HepG2 (cell line): ENCODE measurements around the gene C21orf58. TPM values are rescaled to one million over a fixed set of nuclear protein-coding genes. Genes with fewer than 3 reads are reported as not detected.

Experiments used
- ATAC-seq: fragments of 200-7000 bp; cut with Tn5 transposase; 3 replicates; pipeline ENCODE4 v1.9.1; 2020; ENCODE audit warnings: mild to moderate bottlenecking, moderate library complexity
- BruUV-seq: library from RNA; stranded (reverse); fragments of 400-500 nt; replicated peaks from 2 replicates; lab custom pipeline; 2021; lab: Mats Ljungman, UMichigan
- CTCF ChIA-PET: fragments of 300-600 bp; formaldehyde crosslinking; extraction: SDS; loops from one replicate; lab custom pipeline; 2021; ENCODE audit warnings: low total read pairs, inconsistent platforms, low intra/inter-chr PET ratio; lab: Yijun Ruan, JAX
- POLR2A ChIA-PET: fragments of 350-600 bp; sonication (Branson Sonifier 250); formaldehyde crosslinking; loops from one replicate; lab custom pipeline; 2020; ENCODE audit warnings: antibody characterized with exemption, inconsistent platforms; lab: Yijun Ruan, JAX
- DNase-seq: peaks from one replicate; pipeline ENCODE4 v3.0.0-alpha.2; 2015; ENCODE audit warnings: low spot score
- FAIRE-seq: peaks from 3 replicates; lab custom pipeline; 2011; peaks lifted over from hg19 to GRCh38; lab: Jason Lieb, UNC
- H2AFZ ChIP-seq: one replicate; pipeline ENCODE4 v1.6.1; 2011; ENCODE audit warnings: low read length, inconsistent platforms
- H3K27ac ChIP-seq: fragments of 300-600 bp; 3 replicates; pipeline ENCODE4 v1.8.0; 2011; ENCODE audit warnings: mixed run types, mild to moderate bottlenecking, mixed read lengths, low read length, inconsistent platforms; ENCODE audit not compliant: insufficient read depth; ENCODE audit errors: extremely low read length
- H3K27me3 ChIP-seq, 2 experiments: fragments of 200-600 bp in 1 of 2; 2 replicates in 1 of 2; 3 replicates in 1 of 2; pipeline versions ENCODE4 v1.6.0 to v1.8.0; 2011; ENCODE audit warnings: low read length in 2 of 2, mild to moderate bottlenecking in 2 of 2, moderate library complexity in 2 of 2, inconsistent platforms in 1 of 2; ENCODE audit not compliant: insufficient read depth in 2 of 2, control insufficient read depth in 1 of 2
- H3K36me3 ChIP-seq, 2 experiments: fragments of 200-600 bp in 1 of 2; replicated peaks in 1 of 2; 2 replicates in 1 of 2; 3 replicates in 1 of 2; pipeline versions ENCODE4 v1.5.1 to v1.8.0; 2011; ENCODE audit warnings: low read length in 2 of 2, inconsistent platforms in 1 of 2; ENCODE audit not compliant: insufficient read depth in 2 of 2, control insufficient read depth in 1 of 2
- H3K4me1 ChIP-seq: 2 replicates; pipeline ENCODE4 v1.5.1; 2012; ENCODE audit warnings: low read length, inconsistent platforms; ENCODE audit not compliant: insufficient read depth
- H3K4me2 ChIP-seq: 2 replicates; pipeline ENCODE4 v1.6.0; 2011; ENCODE audit warnings: low read depth, low read length, inconsistent platforms
- H3K4me3 ChIP-seq, 3 experiments: fragments of 200-600 bp in 1 of 3; sonication (generic), shearing (Covaris generic) in 1 of 3; replicated peaks in 1 of 3; 2 replicates each; pipeline ENCODE4 v1.5.1; 2011 to 2016; ENCODE audit warnings: low read length in 3 of 3, inconsistent platforms in 2 of 3, low read depth in 2 of 3, mild to moderate bottlenecking in 2 of 3, control low read depth in 1 of 3, mixed read lengths in 1 of 3; ENCODE audit not compliant: insufficient read depth in 1 of 3
- H3K79me2 ChIP-seq: one replicate; pipeline ENCODE4 v1.6.1; 2011; ENCODE audit warnings: low read length, inconsistent platforms; ENCODE audit not compliant: insufficient read depth
- H3K9ac ChIP-seq: 2 replicates; pipeline ENCODE4 v1.6.0; 2011; ENCODE audit warnings: mild to moderate bottlenecking, low read depth, low read length, inconsistent platforms; ENCODE audit not compliant: insufficient read depth
- H3K9me3 ChIP-seq: 2 replicates; pipeline ENCODE4 v1.5.1; 2012; ENCODE audit warnings: mild to moderate bottlenecking, low read length
- H4K20me1 ChIP-seq: 2 replicates; pipeline ENCODE4 v1.6.0; 2011; ENCODE audit warnings: inconsistent platforms, mild to moderate bottlenecking, low read length, moderate library complexity; ENCODE audit not compliant: insufficient read depth
- MTA3 ChIP-seq: sonication (generic); formaldehyde crosslinking; IDR thresholded peaks from 2 replicates; pipeline ENCODE4 v1.4.0; 2020; ENCODE audit warnings: missing genetic modification reagents
- MTERF4 ChIP-seq: sonication (generic); formaldehyde crosslinking; IDR thresholded peaks from 2 replicates; pipeline ENCODE4 v1.8.0; 2023; ENCODE audit warnings: mild to moderate bottlenecking, missing genetic modification reagents
- PAF1 ChIP-seq: IDR thresholded peaks from 2 replicates; pipeline ENCODE4 v1.6.1; 2016; ENCODE audit warnings: missing genetic modification reagents, missing compliant biosample characterization
- PBX2 ChIP-seq: IDR thresholded peaks from 2 replicates; pipeline ENCODE4 v1.6.1; 2016; ENCODE audit warnings: control low read depth
- RFX5 ChIP-seq: IDR thresholded peaks from 2 replicates; pipeline ENCODE4 v1.6.1; 2011; ENCODE audit warnings: low read depth, low read length, improper control_type of control experiment
- ZBTB1 ChIP-seq: sonication (generic); formaldehyde crosslinking; IDR thresholded peaks from 2 replicates; pipeline ENCODE4 v1.4.0; 2020; ENCODE audit warnings: missing genetic modification reagents, borderline replicate concordance
- ZNF136 ChIP-seq: sonication (generic); formaldehyde crosslinking; IDR thresholded peaks from 2 replicates; pipeline ENCODE4 v1.8.1; 2022; ENCODE audit warnings: low read depth, mild to moderate bottlenecking, moderate library complexity, missing genetic modification reagents
- ZNF432 ChIP-seq: sonication (generic); formaldehyde crosslinking; IDR thresholded peaks from 2 replicates; pipeline ENCODE4 v1.5.0; 2020; ENCODE audit warnings: missing genetic modification reagents, mild to moderate bottlenecking, borderline replicate concordance
- ZNF777 ChIP-seq: sonication (generic); formaldehyde crosslinking; IDR thresholded peaks from 2 replicates; pipeline ENCODE4 v1.4.0; 2020; ENCODE audit warnings: missing genetic modification reagents
- ZSCAN29 ChIP-seq: sonication (generic); formaldehyde crosslinking; conservative IDR thresholded peaks from 2 replicates; pipeline ENCODE4 v1.4.0; 2020; ENCODE audit warnings: mild to moderate bottlenecking, missing genetic modification reagents
- WGBS: methylation state at CpG from one replicate; pipeline ENCODE4 v1.1.6; 2017; ENCODE audit warnings: low lambda C conversion rate; 5-methylcytosine and 5-hydroxymethylcytosine counted together
- in situ Hi-C: cut with HindIII; loops from 2 replicates; pipeline ENCODE4 v1.10.0; 2017; ENCODE audit warnings: low pct_unique_long_range_greater_than_20kb; ENCODE audit not compliant: extremely low pct_ligation_motif_present
- intact Hi-C: fragments of 100-400 bp; cut with micrococcal nuclease; formaldehyde crosslinking; loops from one replicate; pipeline ENCODE4 v1.10.0; 2022; ENCODE audit not compliant: unreplicated experiment
- polyA plus RNA-seq, 8 experiments: library from polyadenylated mRNA; depleted of rRNA in 3 of 8; stranded (reverse) in 7 of 8; unstranded in 1 of 8; fragments of >200 nt; fragmentation: Illumina TruSeq in 4 of 8; extraction: Trizol in 4 of 8; gene quantifications; 2 replicates each; pipeline versions ENCODE4 v1.2.1 to v1.2.3, GENCODE V29; 2011 to 2016; ENCODE audit warnings: low read depth in 4 of 8, missing spikeins in 1 of 8, mixed read lengths in 1 of 8; ENCODE audit not compliant: insufficient read depth in 1 of 8
- total RNA-seq, 5 experiments: library from RNA; depleted of rRNA; stranded (reverse); fragments of >200 nt; fragmentation: Illumina TruSeq; extraction: Trizol; gene quantifications; 2 replicates each; pipeline ENCODE4 v1.2.3, GENCODE V29; 2016; ENCODE audit warnings: low read depth in 1 of 5

C21orf58 gene
- total and polyA plus RNA-seq, 2 of the 13 experiments (the other 11 are each of a cell fraction or from before 2014, with no cell fraction given), result 3.5 to 6.8 TPM

- peak overlapping the region; percentile 78 for H3K4me2 ChIP-seq
- H3K4me1 ChIP-seq, result peaks cover 57% of the 10 kb centered on the region
- peak overlapping the region; percentile 92; the same call in 1 of the 2 replicates for H3K9ac ChIP-seq
- FAIRE-seq, result no peak
- in situ Hi-C loops (loop anchor here (10.0 kb wide), 1 partner anchor 309 kb away; no protein-coding TSS in a partner anchor), intact Hi-C loops (loop anchor here (10.0 kb wide), 1 partner anchor 59 kb away; the partner anchor contains the start of gene LSS)
- no TSS peak for BruUV-seq
- ChIA-PET CTCF (no interaction called here), POLR2A (interaction anchor here (1.6 kb wide), 1 partner anchor 12 kb away, joined by 5 read pairs; no protein-coding TSS in a partner anchor)
- 0 out of 2 replicates have a peak, but pooled peaks have one; percentile 28 for TF ChIP-seq MTERF4 (CRISPR knock-in tag)
- 0 out of 2 replicates have a peak, but pooled peaks have one; percentile 21 for TF ChIP-seq ZNF777
- no peak for TF ChIP-seq RFX5
- no peak for ATAC-seq
- H3K4me3 ChIP-seq, result peak overlapping the region in 1 of 3 experiments; percentile 38; a peak in 1 of 6 replicates
- peaks cover 46% of the 10 kb centered on the region for H3K79me2 ChIP-seq
- peaks cover 8% of the 10 kb centered on the region; the same call in 1 of the 2 replicates for H4K20me1 ChIP-seq
- no peaks in the 10 kb centered on the region; a peak in 1 of 5 replicates for H3K27me3 ChIP-seq
- no peak for DNase-seq
- no peak overlapping the region for H2AFZ ChIP-seq
- H3K36me3 ChIP-seq, result peaks cover 6 to 24% of the 10 kb centered on the region in 2 experiments
- no peaks in the 10 kb centered on the region for H3K9me3 ChIP-seq
- 91% methylated on average over 14 of the region's 15 CpGs for WGBS
- H3K27ac ChIP-seq, result no peak overlapping the region
Observed at GRCh38 chr21:46284077-46284644, 39.5 kb downstream of the C21orf58 start.

- H3K9me3 ChIP-seq, result no peaks in the 10 kb centered on the region
- H3K27me3 ChIP-seq, result no peaks in the 10 kb centered on the region
- POLR2A ChIA-PET, result no interaction called here
- H3K36me3 ChIP-seq, result peaks cover 36 to 85% of the 10 kb centered on the region in 2 experiments
- H4K20me1 ChIP-seq, result no peaks in the 10 kb centered on the region
- no peak overlapping the region for H3K4me3 ChIP-seq
- no peak overlapping the region for H3K9ac ChIP-seq
- H2AFZ ChIP-seq, result no peak overlapping the region
- intact Hi-C loops, result no loop called here
- no peaks in the 10 kb centered on the region for H3K4me1 ChIP-seq
- no peak overlapping the region for H3K4me2 ChIP-seq
- ATAC-seq (no peak), DNase-seq (no peak), FAIRE-seq (no peak)
- in situ Hi-C loops, result no loop called here
- 99% methylated on average over 11 of the region's 11 CpGs for WGBS
- no peaks in the 10 kb centered on the region for H3K79me2 ChIP-seq
- no peak overlapping the region for H3K27ac ChIP-seq
- BruUV-seq, result no TSS peak
- CTCF ChIA-PET, result no interaction called here
- TF ChIP-seq ZNF432 (CRISPR knock-in tag), result no peak
- no peak for TF ChIP-seq PBX2 (CRISPR knock-in tag)
- TF ChIP-seq MTA3 (CRISPR knock-in tag), result no peak
- no peak for TF ChIP-seq ZSCAN29 (CRISPR knock-in tag)
- TF ChIP-seq ZBTB1 (CRISPR knock-in tag), result no peak
- no peak for TF ChIP-seq PAF1 (CRISPR knock-in tag)
- TF ChIP-seq ZNF136 (CRISPR knock-in tag), result no peak
Observed at GRCh38 chr21:46274797-46275390, 48.8 kb downstream of the C21orf58 start.
